ENCODE data around the gene PBX1. TPM values are rescaled to one million over a fixed set of nuclear protein-coding genes. Genes with fewer than 3 reads are reported as not detected.

The PBX1 gene
- total and polyA plus RNA-seq, 4 donors = 2.2 to 17.3 (median 5.1) TPM

DNA sequence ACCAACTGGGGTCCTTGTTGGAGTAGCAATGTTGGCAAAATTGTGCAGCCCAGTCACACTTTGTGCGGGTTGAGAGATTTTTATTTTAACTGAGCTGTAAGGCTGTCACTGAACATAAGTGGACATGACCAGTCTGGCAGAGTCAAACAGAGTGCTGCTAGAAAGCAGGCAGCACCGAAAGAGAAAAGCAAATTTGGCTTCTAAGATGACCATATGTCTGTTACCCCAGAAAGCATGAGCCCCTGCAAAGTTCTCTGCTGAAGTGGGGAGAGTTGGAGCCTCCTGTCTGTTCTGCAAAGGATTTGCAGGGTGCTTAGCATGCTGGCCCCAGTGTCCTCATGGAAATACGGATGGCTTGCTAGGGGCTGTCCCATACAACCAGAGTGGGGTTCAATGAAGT is 220.4 kb downstream of the PBX1 start:
- no peak for TF ChIP-seq ZBTB33 (IDR thresholded peaks at IDR 0.05)
- no peak for TF ChIP-seq HNF4A (conservative IDR thresholded peaks at IDR 0.05)
- TF ChIP-seq EGR1 (IDR thresholded peaks at IDR 0.05; ENCODE audit: low read depth in 2 of 2) = no peak
- TF ChIP-seq FOXA2 (IDR thresholded peaks at IDR 0.05) = no peak
- TF ChIP-seq RXRA (IDR thresholded peaks at IDR 0.05) = no peak
- no peak for TF ChIP-seq SP1 (IDR thresholded peaks at IDR 0.05)
- no peak for TF ChIP-seq HNF4G (IDR thresholded peaks at IDR 0.05)
- TF ChIP-seq, protein P1, sequence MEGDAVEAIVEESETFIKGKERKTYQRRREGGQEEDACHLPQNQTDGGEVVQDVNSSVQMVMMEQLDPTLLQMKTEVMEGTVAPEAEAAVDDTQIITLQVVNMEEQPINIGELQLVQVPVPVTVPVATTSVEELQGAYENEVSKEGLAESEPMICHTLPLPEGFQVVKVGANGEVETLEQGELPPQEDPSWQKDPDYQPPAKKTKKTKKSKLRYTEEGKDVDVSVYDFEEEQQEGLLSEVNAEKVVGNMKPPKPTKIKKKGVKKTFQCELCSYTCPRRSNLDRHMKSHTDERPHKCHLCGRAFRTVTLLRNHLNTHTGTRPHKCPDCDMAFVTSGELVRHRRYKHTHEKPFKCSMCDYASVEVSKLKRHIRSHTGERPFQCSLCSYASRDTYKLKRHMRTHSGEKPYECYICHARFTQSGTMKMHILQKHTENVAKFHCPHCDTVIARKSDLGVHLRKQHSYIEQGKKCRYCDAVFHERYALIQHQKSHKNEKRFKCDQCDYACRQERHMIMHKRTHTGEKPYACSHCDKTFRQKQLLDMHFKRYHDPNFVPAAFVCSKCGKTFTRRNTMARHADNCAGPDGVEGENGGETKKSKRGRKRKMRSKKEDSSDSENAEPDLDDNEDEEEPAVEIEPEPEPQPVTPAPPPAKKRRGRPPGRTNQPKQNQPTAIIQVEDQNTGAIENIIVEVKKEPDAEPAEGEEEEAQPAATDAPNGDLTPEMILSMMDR (IDR thresholded peaks at IDR 0.05; ENCODE audit: low read depth, low read length, missing input control) = no peak
- no peak for TF ChIP-seq FOXA1 (IDR thresholded peaks at IDR 0.05)
- TF ChIP-seq GABPA (IDR thresholded peaks at IDR 0.05 in 1 of 2, conservative IDR thresholded peaks at IDR 0.05 in 1 of 2) = no peak
- Histone ChIP-seq H3K27me3 (ENCODE audit: control insufficient read depth in 4 of 4, insufficient read depth in 4 of 4, low read length in 3 of 4) (no peaks in the 10 kb centered on the region), H3K9ac (ENCODE audit: low read depth in 1 of 2, low read length in 2 of 2) (no peak overlapping the region), H3K27ac (ENCODE audit: low read depth in 1 of 2, low read length in 2 of 2) (no peak overlapping the region), H3K4me1 (ENCODE audit: control insufficient read depth in 4 of 4, insufficient read depth in 4 of 4, low read length in 3 of 4) (peaks cover 0 to 6% (median 2%) of the 10 kb centered on the region in 4 donors), H3K4me3 (ENCODE audit: low read depth in 1 of 3, low read length in 3 of 3) (no peak overlapping the region), H3K36me3 (ENCODE audit: control insufficient read depth in 4 of 4, insufficient read depth in 3 of 4, low read depth in 1 of 4, low read length in 3 of 4) (no peaks in the 10 kb centered on the region), H3K9me3 (ENCODE audit: control insufficient read depth in 4 of 4, low read length in 3 of 4) (no peaks in the 10 kb centered on the region)
- 91% methylated on average over 3 of the region's 3 CpGs for WGBS
- DNase-seq (ENCODE audit: low spot score) = no peak

DNA sequence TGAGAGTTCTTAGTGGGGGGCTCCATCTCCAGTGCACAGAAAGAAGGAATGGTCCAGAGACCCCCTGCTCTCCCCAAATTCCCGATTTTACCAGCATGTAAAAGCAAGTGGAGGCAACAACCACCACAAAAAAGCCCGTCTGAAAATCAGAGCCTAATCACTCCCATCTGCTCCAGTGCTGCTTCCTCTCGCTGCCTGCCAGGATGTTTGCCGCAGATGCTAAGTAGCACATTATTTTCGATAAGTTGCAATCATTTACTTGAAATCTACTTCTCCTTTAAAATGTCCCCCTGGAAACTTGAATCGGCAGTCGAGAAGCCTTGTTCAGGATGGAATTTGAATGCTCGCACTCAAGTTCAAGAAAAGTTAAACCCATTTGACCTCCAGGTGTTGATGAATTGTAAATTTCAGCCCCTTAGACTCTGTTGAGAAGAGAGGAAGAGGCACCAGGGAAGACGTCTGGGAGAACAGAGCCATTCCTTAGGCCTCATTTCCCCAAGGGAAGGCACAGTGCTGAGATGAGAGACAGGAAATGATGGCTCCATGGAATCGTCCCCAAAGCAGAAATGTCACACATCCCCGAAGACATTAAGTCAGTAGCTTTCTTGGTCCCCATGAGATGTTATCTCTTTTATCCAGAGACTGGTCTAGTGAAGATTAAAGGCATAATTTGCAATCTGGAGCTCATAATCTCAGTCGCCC is 221.3 kb downstream of the PBX1 start:
- Histone ChIP-seq H3K4me1 (ENCODE audit: control insufficient read depth in 4 of 4, insufficient read depth in 4 of 4, low read length in 3 of 4) (no peaks in the 10 kb centered on the region), H3K9me3 (ENCODE audit: control insufficient read depth in 4 of 4, low read length in 3 of 4) (no peaks in the 10 kb centered on the region), H3K27me3 (ENCODE audit: control insufficient read depth in 4 of 4, insufficient read depth in 4 of 4, low read length in 3 of 4) (no peaks in the 10 kb centered on the region), H3K4me3 (ENCODE audit: low read depth in 1 of 3, low read length in 3 of 3) (no peak overlapping the region), H3K27ac (ENCODE audit: low read depth in 1 of 2, low read length in 2 of 2) (no peak overlapping the region), H3K36me3 (ENCODE audit: control insufficient read depth in 4 of 4, insufficient read depth in 3 of 4, low read depth in 1 of 4, low read length in 3 of 4) (no peaks in the 10 kb centered on the region), H3K9ac (ENCODE audit: low read depth in 1 of 2, low read length in 2 of 2) (no peak overlapping the region)
- no peak for TF ChIP-seq RXRA (IDR thresholded peaks at IDR 0.05)
- no peak for TF ChIP-seq FOXA1 (IDR thresholded peaks at IDR 0.05)
- TF ChIP-seq RAD21 (IDR thresholded peaks at IDR 0.05) = no peak
- TF ChIP-seq, protein P1 (IDR thresholded peaks at IDR 0.05; ENCODE audit: low read depth, low read length, missing input control) = no peak
- TF ChIP-seq JUND (IDR thresholded peaks at IDR 0.05) = no peak
- no peak for TF ChIP-seq YY1 (IDR thresholded peaks at IDR 0.05)
- TF ChIP-seq EGR1 (IDR thresholded peaks at IDR 0.05; ENCODE audit: low read depth in 2 of 2) = no peak
- no peak for TF ChIP-seq REST (IDR thresholded peaks at IDR 0.05)
- TF ChIP-seq FOXA2 (IDR thresholded peaks at IDR 0.05) = no peak
- TF ChIP-seq TAF1 (conservative IDR thresholded peaks at IDR 0.05) = no peak
- no peak for DNase-seq (ENCODE audit: low spot score)
- 83% methylated on average over 12 of the region's 12 CpGs for WGBS
